ENCODE results near the gene PDXP. TPM values are rescaled to one million over a fixed set of nuclear protein-coding genes. Genes with fewer than 3 reads are reported as not detected.

The PDXP gene
- total and polyA plus RNA-seq, 2 donors (not counting 3 experiments of a cell fraction or from before 2014, with no cell fraction given), result 18.0 to 20.0 TPM

GRCh38 chr22:37618072-37618656 lies 40.4 kb upstream of the PDXP start:
- H3K9me1 ChIP-seq (replicated peaks; ENCODE audit: control insufficient read depth, extremely low read depth, insufficient read depth, low read length), result no peaks in the 10 kb centered on the region
- no peak overlapping the region for H3K4me3 ChIP-seq (replicated peaks in 1 of 3; ENCODE audit: insufficient read depth in 1 of 3, low read depth in 1 of 3, low read length in 3 of 3)
- no peak overlapping the region for H2AFZ ChIP-seq (ENCODE audit: low read depth, low read length)
- ChIA-PET CTCF (interaction anchor here (0.7 to 5.0 kb wide), 6 partner anchors 9 to 43 kb away, joined by 3 to 16 read pairs (median 8); partner anchors contain the start of gene GGA1), POLR2A (no interaction called here)
- dilution Hi-C loops (cut with MboI; ENCODE audit: extremely low pct_ligation_motif_present, low sequenced_read_pairs), result no loop called here
- H3K79me2 ChIP-seq (ENCODE audit: control insufficient read depth, insufficient read depth, low read length), result no peaks in the 10 kb centered on the region
- no peak for FAIRE-seq
- no peaks in the 10 kb centered on the region for H3K9me3 ChIP-seq (replicated peaks; ENCODE audit: control insufficient read depth, insufficient read depth, low read length)
- H3K4me2 ChIP-seq (ENCODE audit: insufficient read depth, low read length), result no peak overlapping the region
- H3K36me3 ChIP-seq (ENCODE audit: control insufficient read depth in 2 of 2, extremely low read depth in 1 of 2, insufficient read depth in 2 of 2, low read length in 2 of 2), result peaks cover 8 to 28% of the 10 kb centered on the region in 2 experiments
- TF ChIP-seq FOS (IDR thresholded peaks at IDR 0.05; ENCODE audit: borderline replicate concordance, insufficient read depth, low read length), result no peak
- no peak for TF ChIP-seq POLR2AphosphoS5 (IDR thresholded peaks at IDR 0.05; ENCODE audit: insufficient read depth, low read depth, low read length)
- no peak for TF ChIP-seq GATA2 (IDR thresholded peaks at IDR 0.05; ENCODE audit: insufficient read depth, insufficient read length, low read depth, low read length)
- TF ChIP-seq CTCF (IDR thresholded peaks at IDR 0.05; ENCODE audit: extremely low read depth in 1 of 2, insufficient read depth in 1 of 2, low read depth in 1 of 2, low read length in 2 of 2), result no peak
- no peak for TF ChIP-seq MYC (IDR thresholded peaks at IDR 0.05; ENCODE audit: low read depth, low read length)
- TF ChIP-seq EZH2 (IDR thresholded peaks at IDR 0.05; ENCODE audit: borderline replicate concordance, low read depth, low read length, severe bottlenecking), result no peak
- TF ChIP-seq MAX (IDR thresholded peaks at IDR 0.05; ENCODE audit: insufficient read depth, insufficient read length), result no peak
- no peak for TF ChIP-seq POLR2A (IDR thresholded peaks at IDR 0.05; ENCODE audit: low read depth, low read length)
- no peak for TF ChIP-seq JUN (IDR thresholded peaks at IDR 0.05; ENCODE audit: borderline replicate concordance, insufficient read depth, insufficient read length, low read depth)
- H4K20me1 ChIP-seq (replicated peaks; ENCODE audit: control insufficient read depth, extremely low read depth, insufficient read depth, low read length), result no peaks in the 10 kb centered on the region
- BruUV-seq (replicated peaks), result no TSS peak
- no peaks in the 10 kb centered on the region for H3K27me3 ChIP-seq (ENCODE audit: control insufficient read depth in 2 of 2, insufficient read depth in 2 of 2, low read length in 2 of 2)
- no peak overlapping the region for H3K9ac ChIP-seq (replicated peaks; ENCODE audit: extremely low read depth, insufficient read depth, low read length)
- no peak overlapping the region for H3K27ac ChIP-seq (ENCODE audit: insufficient read depth, low read depth, low read length)
- intact Hi-C loops (cut with micrococcal nuclease), result no loop called here
- no peaks in the 10 kb centered on the region for H3K4me1 ChIP-seq (ENCODE audit: control insufficient read depth, extremely low read depth, insufficient read depth, low read length)
- DNase-seq (ENCODE audit: low read depth, low spot score), result no peak

Measured in endothelial cell of umbilical vein (primary cell).